VCaP (cell line): Measurements from ENCODE around the gene AMZ1.

Experiments
- H3K27ac ChIP-seq: fragments of 450-650 bp; 2 replicates; pipeline ENCODE4 v1.5.1; 2017
- CTCF ChIP-seq: fragments of 450-650 bp; conservative IDR thresholded peaks from 2 replicates; pipeline ENCODE4 v1.5.1; 2017; ENCODE audit warnings: mild to moderate bottlenecking, moderate library complexity

Gene AMZ1

GRCh38 chr7:2701424-2701823 is 13.4 kb downstream of the AMZ1 start:
- TF ChIP-seq CTCF = no peak

GRCh38 chr7:2701832-2702593 is 14.0 kb downstream of the AMZ1 start:
- H3K27ac ChIP-seq = no peak overlapping the region

More at GRCh38 chr7:2701424-2701823, 13.4 kb downstream of the AMZ1 start:
- no peak overlapping the region for H3K27ac ChIP-seq

GRCh38 chr7:2702594-2702957 is 14.6 kb downstream of the AMZ1 start:
- H3K27ac ChIP-seq = no peak overlapping the region
- no peak for TF ChIP-seq CTCF

More at GRCh38 chr7:2701832-2702593, 14.0 kb downstream of the AMZ1 start:
- no peak for TF ChIP-seq CTCF

GRCh38 chr7:2705371-2706096 is 17.5 kb downstream of the AMZ1 start:
- no peak overlapping the region for H3K27ac ChIP-seq
- no peak for TF ChIP-seq CTCF

- no peak for TF ChIP-seq CTCF
- no peak overlapping the region for H3K27ac ChIP-seq
Measured at GRCh38 chr7:2706685-2707126, 18.7 kb downstream of the AMZ1 start.

- no peak for TF ChIP-seq CTCF
- H3K27ac ChIP-seq = no peak overlapping the region
Measured at GRCh38 chr7:2707481-2707880, 19.5 kb downstream of the AMZ1 start.

GRCh38 chr7:2708041-2708440 is 20.0 kb downstream of the AMZ1 start:
- TF ChIP-seq CTCF = no peak
- no peak overlapping the region for H3K27ac ChIP-seq
